ENCODE measurements around the gene LRP8.

- no peak for TF ChIP-seq POLR2AphosphoS5 (IDR thresholded peaks at IDR 0.05; ENCODE audit: low read depth, low read length)
- TF ChIP-seq, protein P1, sequence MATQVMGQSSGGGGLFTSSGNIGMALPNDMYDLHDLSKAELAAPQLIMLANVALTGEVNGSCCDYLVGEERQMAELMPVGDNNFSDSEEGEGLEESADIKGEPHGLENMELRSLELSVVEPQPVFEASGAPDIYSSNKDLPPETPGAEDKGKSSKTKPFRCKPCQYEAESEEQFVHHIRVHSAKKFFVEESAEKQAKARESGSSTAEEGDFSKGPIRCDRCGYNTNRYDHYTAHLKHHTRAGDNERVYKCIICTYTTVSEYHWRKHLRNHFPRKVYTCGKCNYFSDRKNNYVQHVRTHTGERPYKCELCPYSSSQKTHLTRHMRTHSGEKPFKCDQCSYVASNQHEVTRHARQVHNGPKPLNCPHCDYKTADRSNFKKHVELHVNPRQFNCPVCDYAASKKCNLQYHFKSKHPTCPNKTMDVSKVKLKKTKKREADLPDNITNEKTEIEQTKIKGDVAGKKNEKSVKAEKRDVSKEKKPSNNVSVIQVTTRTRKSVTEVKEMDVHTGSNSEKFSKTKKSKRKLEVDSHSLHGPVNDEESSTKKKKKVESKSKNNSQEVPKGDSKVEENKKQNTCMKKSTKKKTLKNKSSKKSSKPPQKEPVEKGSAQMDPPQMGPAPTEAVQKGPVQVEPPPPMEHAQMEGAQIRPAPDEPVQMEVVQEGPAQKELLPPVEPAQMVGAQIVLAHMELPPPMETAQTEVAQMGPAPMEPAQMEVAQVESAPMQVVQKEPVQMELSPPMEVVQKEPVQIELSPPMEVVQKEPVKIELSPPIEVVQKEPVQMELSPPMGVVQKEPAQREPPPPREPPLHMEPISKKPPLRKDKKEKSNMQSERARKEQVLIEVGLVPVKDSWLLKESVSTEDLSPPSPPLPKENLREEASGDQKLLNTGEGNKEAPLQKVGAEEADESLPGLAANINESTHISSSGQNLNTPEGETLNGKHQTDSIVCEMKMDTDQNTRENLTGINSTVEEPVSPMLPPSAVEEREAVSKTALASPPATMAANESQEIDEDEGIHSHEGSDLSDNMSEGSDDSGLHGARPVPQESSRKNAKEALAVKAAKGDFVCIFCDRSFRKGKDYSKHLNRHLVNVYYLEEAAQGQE (IDR thresholded peaks at IDR 0.05; ENCODE audit: insufficient read depth in 1 of 2, low read depth in 2 of 2, low read length in 2 of 2), result no peak
- no peak for TF ChIP-seq TAF1 (IDR thresholded peaks at IDR 0.05; ENCODE audit: borderline replicate concordance, insufficient read depth, low read length)
These were observed 13.0 kb upstream of the LRP8 start for GRCh38 chr1:53340660-53341520.
